Nephron progenitor cell (in vitro differentiated cells): ENCODE results near the gene SLCO2A1.

Experiments used
- DNase-seq: peaks from one replicate; pipeline ENCODE4 v3.0.0; 2021
- H3K27ac Mint-ChIP-seq: 2 replicates; pipeline ENCODE4 v1.8.0; 2021; ENCODE audit warnings: mild to moderate bottlenecking, moderate library complexity, mixed read lengths
- H3K27me3 Mint-ChIP-seq: 2 replicates; pipeline ENCODE4 v1.8.0; 2021; ENCODE audit warnings: mild to moderate bottlenecking, low read depth, mixed read lengths; ENCODE audit not compliant: poor library complexity
- H3K36me3 Mint-ChIP-seq: 2 replicates; pipeline ENCODE4 v1.8.0; 2021; ENCODE audit warnings: low read depth, mixed read lengths
- H3K4me1 Mint-ChIP-seq: 2 replicates; pipeline ENCODE4 v1.8.0; 2021; ENCODE audit warnings: mixed read lengths
- H3K4me3 Mint-ChIP-seq: 2 replicates; pipeline ENCODE4 v1.8.0; 2021; ENCODE audit warnings: mild to moderate bottlenecking, moderate library complexity, mixed read lengths
- H3K9me3 Mint-ChIP-seq: 2 replicates; pipeline ENCODE4 v1.8.0; 2021; ENCODE audit warnings: mild to moderate bottlenecking, moderate library complexity, mixed read lengths
- CTCF ChIP-seq: fragments of 200-600 bp; sonication (generic); IDR thresholded peaks from 2 replicates; pipeline ENCODE4 v1.5.0; 2021; ENCODE audit warnings: antibody characterized with exemption

The SLCO2A1 gene

DNA sequence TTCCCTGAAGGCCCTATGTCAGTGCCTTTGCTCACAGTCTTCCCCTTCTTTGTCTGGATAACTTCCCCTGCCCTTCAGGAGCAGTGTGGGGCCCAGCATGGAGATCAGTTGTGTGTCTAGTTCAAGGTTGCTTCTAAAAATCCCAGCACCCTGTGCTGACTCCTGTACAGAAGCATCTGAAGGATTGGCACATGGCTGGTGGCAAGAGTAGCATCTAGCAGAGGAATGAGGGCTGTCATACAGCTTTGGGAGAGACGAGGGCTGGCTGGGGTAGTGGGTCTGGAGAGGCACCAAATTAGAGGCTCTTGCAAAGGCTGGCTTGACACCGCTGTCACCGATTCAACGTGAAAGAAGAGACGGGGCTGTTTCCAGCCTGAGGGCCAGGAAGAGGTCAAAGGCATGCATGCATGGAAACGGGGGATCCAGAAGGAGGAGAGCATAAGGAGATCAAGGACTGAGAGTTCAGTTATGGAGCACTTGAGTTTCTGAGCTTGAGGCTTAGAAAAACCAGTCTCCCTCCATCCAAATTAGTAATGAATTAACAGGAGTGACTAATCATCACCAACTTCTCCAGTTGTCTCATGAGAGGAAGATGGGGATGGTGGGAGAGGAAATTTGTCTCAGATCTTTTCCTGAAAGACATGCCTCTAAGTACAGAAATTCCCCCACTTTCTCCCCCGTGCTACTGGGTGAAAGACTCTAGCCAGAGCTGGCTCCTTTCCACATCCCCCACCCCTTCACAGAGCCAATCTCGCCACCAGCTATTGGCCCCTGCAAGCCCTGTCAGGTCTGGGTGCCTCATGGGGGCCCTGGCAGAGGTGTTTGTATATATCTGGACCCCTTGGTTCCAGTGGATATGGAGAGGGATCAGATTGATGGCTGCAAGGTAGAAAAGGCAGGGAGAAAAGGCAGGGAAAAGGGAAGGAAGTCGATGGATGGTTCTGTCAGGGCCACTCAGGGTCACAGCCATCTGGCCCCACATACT is 45.9 kb downstream of the SLCO2A1 start:
- Mint-ChIP-seq H3K4me1 (peaks cover 67% of the 10 kb centered on the region), H3K9me3 (no peaks in the 10 kb centered on the region), H3K27ac (no peak overlapping the region), H3K36me3 (peaks cover 4% of the 10 kb centered on the region), H3K27me3 (no peaks in the 10 kb centered on the region), H3K4me3 (no peak overlapping the region)
- no peak for DNase-seq
- no peak for TF ChIP-seq CTCF

DNA sequence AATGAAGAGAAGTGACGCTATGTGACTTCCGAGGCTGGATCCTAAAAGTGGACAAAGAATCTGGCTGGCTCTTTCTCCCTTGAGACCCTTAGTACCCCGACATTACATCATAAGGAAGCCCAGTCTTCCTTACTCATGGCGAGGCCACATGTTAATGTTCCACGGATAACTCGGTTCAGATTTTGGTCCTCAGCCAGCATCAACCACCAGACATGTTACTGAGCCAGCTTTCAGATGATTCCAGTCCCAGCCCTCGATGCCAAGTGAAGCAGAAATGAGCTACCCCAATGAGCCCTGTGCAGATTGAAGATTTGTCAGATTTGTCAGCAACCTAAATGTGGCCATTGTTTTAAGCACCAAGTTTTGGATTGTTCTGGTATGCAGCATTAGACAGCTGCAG is 46.6 kb downstream of the SLCO2A1 start:
- H3K27ac Mint-ChIP-seq = no peak overlapping the region
- no peak for DNase-seq
- no peaks in the 10 kb centered on the region for H3K9me3 Mint-ChIP-seq
- no peak for TF ChIP-seq CTCF
- H3K4me1 Mint-ChIP-seq = peaks cover 67% of the 10 kb centered on the region
- peaks cover 4% of the 10 kb centered on the region for H3K36me3 Mint-ChIP-seq
- no peaks in the 10 kb centered on the region for H3K27me3 Mint-ChIP-seq
- H3K4me3 Mint-ChIP-seq = no peak overlapping the region

DNA sequence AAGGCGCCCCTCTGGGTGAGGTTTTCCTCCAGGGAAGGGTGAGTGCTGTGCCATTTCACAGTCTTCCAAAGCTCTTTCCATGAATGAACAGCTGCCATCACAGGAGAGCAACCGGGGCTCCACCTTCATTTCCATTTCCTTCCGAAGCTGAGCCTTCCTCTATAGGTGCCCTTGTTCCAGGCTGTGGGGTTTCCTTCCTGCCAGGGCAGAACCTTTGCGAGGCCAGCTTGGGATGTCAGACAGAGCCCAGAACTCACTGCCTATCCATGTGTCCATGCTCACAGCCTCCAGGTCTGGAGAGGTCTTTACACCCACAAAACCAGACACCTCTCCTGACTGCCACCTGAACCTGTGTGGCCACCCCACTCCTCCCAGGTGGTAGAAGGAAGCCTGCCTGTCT is 49.2 kb downstream of the SLCO2A1 start:
- H3K36me3 Mint-ChIP-seq = peaks cover 16% of the 10 kb centered on the region
- TF ChIP-seq CTCF = no peak
- no peaks in the 10 kb centered on the region for H3K9me3 Mint-ChIP-seq
- peaks cover 56% of the 10 kb centered on the region for H3K4me1 Mint-ChIP-seq
- H3K4me3 Mint-ChIP-seq = no peak overlapping the region
- no peaks in the 10 kb centered on the region for H3K27me3 Mint-ChIP-seq
- no peak for DNase-seq
- no peak overlapping the region for H3K27ac Mint-ChIP-seq

GRCh38 chr3:133980035-133980434 is 49.7 kb downstream of the SLCO2A1 start:
- no peaks in the 10 kb centered on the region for H3K27me3 Mint-ChIP-seq
- H3K4me1 Mint-ChIP-seq = peaks cover 51% of the 10 kb centered on the region
- H3K27ac Mint-ChIP-seq = no peak overlapping the region
- TF ChIP-seq CTCF = no peak
- DNase-seq = no peak
- peaks cover 21% of the 10 kb centered on the region for H3K36me3 Mint-ChIP-seq
- H3K9me3 Mint-ChIP-seq = no peaks in the 10 kb centered on the region
- no peak overlapping the region for H3K4me3 Mint-ChIP-seq

- Mint-ChIP-seq H3K4me1 (peaks cover 49% of the 10 kb centered on the region), H3K9me3 (no peaks in the 10 kb centered on the region)
Observed at GRCh38 chr3:133979553-133979952, 50.2 kb downstream of the SLCO2A1 start.

More at GRCh38 chr3:133979553-133979952, 50.2 kb downstream of the SLCO2A1 start:
- H3K27me3 Mint-ChIP-seq = peaks cover under 1% of the 10 kb centered on the region
- no peak for DNase-seq
- H3K36me3 Mint-ChIP-seq = peaks cover 25% of the 10 kb centered on the region
- TF ChIP-seq CTCF = no peak
- no peak overlapping the region for H3K27ac Mint-ChIP-seq
- no peak overlapping the region for H3K4me3 Mint-ChIP-seq
